ENCODE results near the gene SLC35F1. TPM values are rescaled to one million over a fixed set of nuclear protein-coding genes. Genes with fewer than 3 reads are reported as not detected.

Gene SLC35F1
- total and polyA plus RNA-seq, 9 of the 15 experiments (the other 6 are each of a cell fraction or from before 2014, with no cell fraction given): 0.03 to 0.06 TPM; not detected in 7

- TF ChIP-seq L3MBTL2 (IDR thresholded peaks at IDR 0.05) (no peak), ZNF224 (CRISPR knock-in tag; IDR thresholded peaks at IDR 0.05) (no peak), NBN (IDR thresholded peaks at IDR 0.05; ENCODE audit: low read depth) (no peak), SMARCE1 (IDR thresholded peaks at IDR 0.05) (no peak), KLF13 (tag; IDR thresholded peaks at IDR 0.05; ENCODE audit: borderline replicate concordance, low read depth) (no peak), KDM5B (IDR thresholded peaks at IDR 0.05; ENCODE audit: insufficient replicate concordance, low read depth, low read length) (no peak)
- H3K79me2 ChIP-seq (ENCODE audit: control insufficient read depth, insufficient read depth, low read length): no peaks in the 10 kb centered on the region
- no peaks in the 10 kb centered on the region for H3K9me1 ChIP-seq (ENCODE audit: control insufficient read depth, insufficient read depth, low read length)
- no peak overlapping the region for H3K4me2 ChIP-seq (ENCODE audit: insufficient read depth, low read length)
- H3K9me3 ChIP-seq (replicated peaks; ENCODE audit: control insufficient read depth, insufficient read depth, low read depth, low read length): no peaks in the 10 kb centered on the region
- H3K27me3 ChIP-seq (ENCODE audit: control insufficient read depth in 2 of 2, insufficient read depth in 2 of 2, low read length in 2 of 2): no peaks in the 10 kb centered on the region
- no peak overlapping the region for H3K9ac ChIP-seq (ENCODE audit: insufficient read depth in 1 of 2, low read depth in 2 of 2, low read length in 2 of 2)
- BruUV-seq (replicated peaks): no TSS peak
- FAIRE-seq (no peak), ATAC-seq (no peak), DNase-seq (ENCODE audit: extremely low read depth in 1 of 4, low spot score in 3 of 4) (no peak)
- no peak overlapping the region for H2AFZ ChIP-seq (ENCODE audit: low read depth, low read length)
- H4K20me1 ChIP-seq (replicated peaks; ENCODE audit: control insufficient read depth, insufficient read depth, low read length): no peaks in the 10 kb centered on the region
- no peaks in the 10 kb centered on the region for H3K36me3 ChIP-seq (ENCODE audit: control insufficient read depth, insufficient read depth, low read length)
- POLR2A ChIA-PET: no interaction called here
- CTCF ChIA-PET (ENCODE audit: low intra/inter-chr PET ratio): no interaction called here
- WGBS (ENCODE audit: insufficient coverage, low coverage, missing lambda C conversion rate): 0% methylated on average over 2 of the region's 2 CpGs
- in situ Hi-C loops (cut with MboI): no loop called here
- H3K27ac ChIP-seq (ENCODE audit: extremely low read depth, low read depth, low read length): no peak overlapping the region
- H3K4me1 ChIP-seq (replicated peaks in 1 of 2; ENCODE audit: control insufficient read depth in 2 of 2, insufficient read depth in 2 of 2, low read length in 2 of 2): no peaks in the 10 kb centered on the region
- H3K4me3 ChIP-seq: no peak overlapping the region
- intact Hi-C loops (cut with micrococcal nuclease): no loop called here
Measured at GRCh38 chr6:118148561-118148960, 241.5 kb downstream of the SLC35F1 start.

GRCh38 chr6:118152524-118152923 is 245.5 kb downstream of the SLC35F1 start:
- in situ Hi-C loops (cut with MboI): no loop called here
- H3K4me2 ChIP-seq (ENCODE audit: insufficient read depth, low read length): no peak overlapping the region
- H3K9me3 ChIP-seq (replicated peaks; ENCODE audit: control insufficient read depth, insufficient read depth, low read depth, low read length): no peaks in the 10 kb centered on the region
- no peaks in the 10 kb centered on the region for H3K27me3 ChIP-seq (ENCODE audit: control insufficient read depth in 2 of 2, insufficient read depth in 2 of 2, low read length in 2 of 2)
- FAIRE-seq (no peak), ATAC-seq (no peak), DNase-seq (ENCODE audit: extremely low read depth in 1 of 4, low spot score in 3 of 4) (no peak)
- H3K79me2 ChIP-seq (ENCODE audit: control insufficient read depth, insufficient read depth, low read length): no peaks in the 10 kb centered on the region
- POLR2A ChIA-PET: no interaction called here
- H4K20me1 ChIP-seq (replicated peaks; ENCODE audit: control insufficient read depth, insufficient read depth, low read length): no peaks in the 10 kb centered on the region
- no peak overlapping the region for H3K9ac ChIP-seq (ENCODE audit: insufficient read depth in 1 of 2, low read depth in 2 of 2, low read length in 2 of 2)
- CTCF ChIA-PET (ENCODE audit: low intra/inter-chr PET ratio): no interaction called here
- H3K4me3 ChIP-seq: no peak overlapping the region
- no peaks in the 10 kb centered on the region for H3K4me1 ChIP-seq (replicated peaks in 1 of 2; ENCODE audit: control insufficient read depth in 2 of 2, insufficient read depth in 2 of 2, low read length in 2 of 2)
- H3K9me1 ChIP-seq (ENCODE audit: control insufficient read depth, insufficient read depth, low read length): no peaks in the 10 kb centered on the region
- intact Hi-C loops (cut with micrococcal nuclease): no loop called here
- no peak overlapping the region for H2AFZ ChIP-seq (ENCODE audit: low read depth, low read length)
- no TSS peak for BruUV-seq (replicated peaks)
- H3K36me3 ChIP-seq (ENCODE audit: control insufficient read depth, insufficient read depth, low read length): no peaks in the 10 kb centered on the region
- H3K27ac ChIP-seq (ENCODE audit: extremely low read depth, low read depth, low read length): no peak overlapping the region
- TF ChIP-seq STAG1 (CRISPR knock-in tag; IDR thresholded peaks at IDR 0.05; ENCODE audit: borderline replicate concordance) (no peak), DLX4 (CRISPR knock-in tag; IDR thresholded peaks at IDR 0.05) (no peak), ZBTB17 (CRISPR knock-in tag; IDR thresholded peaks at IDR 0.05) (no peak), GMEB1 (CRISPR knock-in tag; IDR thresholded peaks at IDR 0.05) (no peak), GABPB2 (CRISPR knock-in tag; conservative IDR thresholded peaks at IDR 0.05) (no peak), BRD4 (IDR thresholded peaks at IDR 0.05) (no peak), ZBTB9 (CRISPR knock-in tag; IDR thresholded peaks at IDR 0.05) (no peak), SREBF2 (CRISPR knock-in tag; IDR thresholded peaks at IDR 0.05) (no peak)
